Measurements from ENCODE around the gene SRPRA.

GRCh38 chr11:126263489-126263888, 5.2 kb downstream of the SRPRA start:
- no peak for TF ChIP-seq POLR2A (IDR thresholded peaks at IDR 0.05)
- no peak for TF ChIP-seq CTCF (IDR thresholded peaks at IDR 0.05)

Measured in thyroid gland (tissue), 4 donors.